ENCODE data around the gene PLEKHH1. TPM values are rescaled to one million over a fixed set of nuclear protein-coding genes. Genes with fewer than 3 reads are reported as not detected.
A peak's percentile ranks its signal among the peaks of the same experiment; 100 is the strongest.

PLEKHH1 gene
- total RNA-seq: 119 and 127 TPM in 2 replicates
- long read RNA-seq, partial matches to known transcripts: 6 of 13 reads
- long read RNA-seq, other reads (novel, unspliced or antisense): 7 of 13 reads

DNA sequence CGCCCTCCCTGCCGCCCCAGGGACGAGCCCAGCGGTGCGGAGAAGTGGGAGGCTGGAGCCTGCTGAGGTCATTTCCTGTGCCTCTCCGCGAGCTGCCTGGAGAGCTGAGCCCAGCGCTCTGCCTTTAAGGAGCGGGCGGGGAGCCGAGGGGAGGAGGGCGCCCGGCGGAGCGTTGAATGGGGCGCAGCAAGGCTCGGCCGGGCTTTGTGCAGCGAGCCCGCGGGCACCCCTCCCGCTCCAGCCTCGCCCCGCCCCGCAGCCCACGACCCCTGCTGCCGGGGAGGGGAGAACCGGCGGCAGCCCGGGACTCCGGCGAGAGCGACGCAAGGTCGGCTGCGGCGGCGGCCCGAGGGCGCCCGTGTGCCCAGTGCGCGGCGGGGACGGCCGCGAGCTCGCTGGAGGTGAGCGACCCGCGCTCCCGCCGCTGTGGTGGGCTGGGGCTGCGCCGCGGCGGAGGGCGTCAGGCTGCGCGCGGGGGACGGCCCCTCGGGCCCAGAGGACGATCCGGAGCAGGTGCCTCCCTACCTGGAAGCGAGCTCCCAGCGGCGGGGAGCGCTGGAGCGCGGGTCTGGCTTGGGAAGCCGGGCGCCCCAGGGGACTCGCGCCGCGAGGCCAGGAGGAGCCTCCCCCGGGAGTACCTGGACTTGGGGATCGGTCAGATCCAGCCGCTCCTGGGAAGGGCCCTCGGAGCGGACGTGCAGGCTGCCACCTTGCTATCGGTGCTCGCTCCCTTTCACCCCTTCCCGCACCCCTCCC is at the start of gene PLEKHH1:
Gene PLEKHH1, plus strand, starts transcription at position 293 of the 756 bp plus-strand sequence. CDS start 8,578 bp downstream, outside the sequence.
- TF ChIP-seq, protein P1, sequence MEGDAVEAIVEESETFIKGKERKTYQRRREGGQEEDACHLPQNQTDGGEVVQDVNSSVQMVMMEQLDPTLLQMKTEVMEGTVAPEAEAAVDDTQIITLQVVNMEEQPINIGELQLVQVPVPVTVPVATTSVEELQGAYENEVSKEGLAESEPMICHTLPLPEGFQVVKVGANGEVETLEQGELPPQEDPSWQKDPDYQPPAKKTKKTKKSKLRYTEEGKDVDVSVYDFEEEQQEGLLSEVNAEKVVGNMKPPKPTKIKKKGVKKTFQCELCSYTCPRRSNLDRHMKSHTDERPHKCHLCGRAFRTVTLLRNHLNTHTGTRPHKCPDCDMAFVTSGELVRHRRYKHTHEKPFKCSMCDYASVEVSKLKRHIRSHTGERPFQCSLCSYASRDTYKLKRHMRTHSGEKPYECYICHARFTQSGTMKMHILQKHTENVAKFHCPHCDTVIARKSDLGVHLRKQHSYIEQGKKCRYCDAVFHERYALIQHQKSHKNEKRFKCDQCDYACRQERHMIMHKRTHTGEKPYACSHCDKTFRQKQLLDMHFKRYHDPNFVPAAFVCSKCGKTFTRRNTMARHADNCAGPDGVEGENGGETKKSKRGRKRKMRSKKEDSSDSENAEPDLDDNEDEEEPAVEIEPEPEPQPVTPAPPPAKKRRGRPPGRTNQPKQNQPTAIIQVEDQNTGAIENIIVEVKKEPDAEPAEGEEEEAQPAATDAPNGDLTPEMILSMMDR (IDR thresholded peaks at IDR 0.05; ENCODE audit: unreplicated experiment): peak; percentile 61
- Mint-ChIP-seq H3K9me3 (ENCODE audit: low read depth) (no peaks in the 10 kb centered on the region), H3K4me3 (ENCODE audit: low read depth) (peak within 1 kb of the TSS; percentile 94), H3K36me3 (ENCODE audit: insufficient read depth) (peaks cover 3% of the 10 kb centered on the region), H3K27ac (peak within 1 kb of the TSS; percentile 95), H3K4me1 (ENCODE audit: low read depth) (peaks cover 17% of the 10 kb centered on the region), H3K27me3 (no peaks in the 10 kb centered on the region)
- peak; percentile 76 for DNase-seq (ENCODE audit: low spot score, unreplicated experiment)

DNA sequence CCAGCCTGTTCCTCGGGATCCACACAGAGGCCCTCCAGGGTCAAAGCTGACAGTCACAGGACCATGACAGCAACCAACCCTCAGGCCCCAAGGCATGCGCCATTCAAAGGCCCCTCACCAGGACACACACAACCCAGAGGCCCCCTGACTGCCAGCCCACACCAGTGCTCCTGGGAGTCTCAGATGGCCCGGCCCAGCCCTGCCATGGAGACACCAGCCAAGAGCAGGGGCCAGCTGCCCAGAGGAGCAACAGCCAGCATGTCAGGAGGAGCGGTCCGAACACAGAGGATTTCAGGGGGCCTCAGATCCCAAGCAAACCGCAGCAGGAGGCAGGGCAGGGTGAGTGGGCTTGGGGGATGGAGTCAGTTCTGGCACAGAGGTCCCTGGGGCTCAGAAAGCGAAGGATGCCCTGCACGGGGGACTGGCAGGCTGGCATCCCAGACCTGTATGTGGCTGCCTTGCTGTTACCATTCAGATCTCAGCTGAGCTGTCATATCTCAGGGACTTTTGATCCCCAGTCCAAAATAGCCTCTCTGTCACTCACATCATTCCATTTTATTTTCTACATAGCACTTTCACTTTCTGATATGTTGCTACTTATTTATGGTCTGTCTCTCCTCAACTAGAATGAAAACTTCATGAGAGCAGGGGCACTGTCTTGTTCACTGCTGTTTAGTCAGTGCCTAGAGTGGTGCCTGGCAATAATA is 49.4 kb upstream of the PLEKHH1 start:
- Mint-ChIP-seq H3K36me3 (ENCODE audit: insufficient read depth) (no peaks in the 10 kb centered on the region), H3K4me3 (ENCODE audit: low read depth) (no peak overlapping the region), H3K4me1 (ENCODE audit: low read depth) (no peaks in the 10 kb centered on the region), H3K27ac (no peak overlapping the region), H3K9me3 (ENCODE audit: low read depth) (no peaks in the 10 kb centered on the region), H3K27me3 (peaks cover 4% of the 10 kb centered on the region)
- no peak for DNase-seq (ENCODE audit: low spot score, unreplicated experiment)
- TF ChIP-seq, protein P1 (IDR thresholded peaks at IDR 0.05; ENCODE audit: unreplicated experiment): no peak

DNA sequence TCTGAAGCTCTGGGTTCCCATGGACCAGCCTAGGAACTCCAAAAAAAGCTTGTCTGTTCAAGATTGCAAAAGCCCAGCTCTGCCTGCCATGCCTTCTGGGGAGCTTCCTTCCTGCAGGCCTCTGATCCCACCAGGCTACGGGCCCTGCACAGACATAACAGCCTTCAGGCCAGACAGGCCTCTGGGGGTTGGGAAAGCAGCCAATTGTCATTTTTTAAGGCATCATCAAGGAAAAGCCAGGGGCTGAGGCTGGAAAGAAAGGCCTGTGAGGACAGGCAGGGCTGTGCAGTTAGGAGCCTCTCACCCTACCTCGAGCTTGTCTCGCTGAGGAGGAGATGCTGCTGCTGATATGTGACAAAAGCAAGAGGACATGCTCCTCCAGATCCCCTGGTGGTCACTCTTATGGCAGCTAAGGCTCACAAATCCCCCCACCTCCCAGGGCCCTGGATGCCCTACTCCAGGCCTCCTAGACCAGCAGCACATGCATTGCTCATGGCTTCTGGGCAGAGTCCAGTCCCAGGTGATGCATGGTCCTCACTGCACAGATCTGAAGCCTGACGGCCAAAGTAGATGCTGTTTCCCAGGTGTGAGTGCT is 47.5 kb upstream of the PLEKHH1 start:
- H3K27ac Mint-ChIP-seq: no peak overlapping the region
- H3K9me3 Mint-ChIP-seq (ENCODE audit: low read depth): no peaks in the 10 kb centered on the region
- no peaks in the 10 kb centered on the region for H3K36me3 Mint-ChIP-seq (ENCODE audit: insufficient read depth)
- peaks cover 4% of the 10 kb centered on the region for H3K27me3 Mint-ChIP-seq
- H3K4me3 Mint-ChIP-seq (ENCODE audit: low read depth): no peak overlapping the region
- no peaks in the 10 kb centered on the region for H3K4me1 Mint-ChIP-seq (ENCODE audit: low read depth)
- DNase-seq (ENCODE audit: low spot score, unreplicated experiment): no peak
- TF ChIP-seq, protein P1 (IDR thresholded peaks at IDR 0.05; ENCODE audit: unreplicated experiment): no peak

DNA sequence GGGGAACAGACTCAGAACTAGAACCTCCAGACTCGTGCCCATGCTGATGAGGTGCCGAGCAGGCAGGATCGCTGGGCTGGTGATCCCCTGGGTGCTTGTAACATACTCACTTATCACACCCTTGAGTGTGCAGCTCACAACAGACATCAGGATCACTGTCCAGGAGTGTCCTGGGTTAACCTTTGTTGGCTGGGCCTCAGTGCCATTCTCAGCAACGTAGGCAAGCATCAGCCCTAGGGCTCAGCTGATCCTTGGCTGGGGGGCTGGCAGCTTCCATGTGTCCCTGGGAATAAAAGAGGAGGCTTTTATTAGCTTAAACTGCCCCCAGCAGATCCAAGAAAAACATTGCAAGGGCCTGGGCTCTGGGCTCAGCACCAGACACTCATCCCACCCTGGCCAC is 46.2 kb upstream of the PLEKHH1 start:
- Mint-ChIP-seq H3K36me3 (ENCODE audit: insufficient read depth) (no peaks in the 10 kb centered on the region), H3K4me1 (ENCODE audit: low read depth) (peaks cover under 1% of the 10 kb centered on the region), H3K27me3 (no peaks in the 10 kb centered on the region), H3K9me3 (ENCODE audit: low read depth) (no peaks in the 10 kb centered on the region), H3K27ac (no peak overlapping the region), H3K4me3 (ENCODE audit: low read depth) (no peak overlapping the region)
- DNase-seq (ENCODE audit: low spot score, unreplicated experiment): no peak
- TF ChIP-seq, protein P1 (IDR thresholded peaks at IDR 0.05; ENCODE audit: unreplicated experiment): no peak

DNA sequence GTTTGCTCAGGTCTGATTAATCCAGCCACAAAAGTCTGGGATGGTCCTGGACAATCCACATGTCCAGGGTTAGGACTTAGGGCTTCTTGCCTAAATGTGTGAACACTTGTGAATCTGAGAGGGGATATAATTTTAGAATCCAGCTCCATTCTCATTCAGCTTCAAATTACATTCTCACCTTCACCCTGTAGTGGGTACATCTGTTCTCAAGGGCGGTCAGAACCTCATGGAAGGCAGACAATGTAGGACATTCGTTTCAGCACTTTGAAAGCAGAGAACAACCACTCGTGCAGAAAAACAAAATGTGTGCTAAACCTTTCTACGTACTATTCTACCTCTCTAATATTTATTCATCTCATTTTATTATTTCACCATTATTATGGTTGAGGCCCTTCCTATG is 45.8 kb upstream of the PLEKHH1 start:
- TF ChIP-seq, protein P1 (IDR thresholded peaks at IDR 0.05; ENCODE audit: unreplicated experiment): no peak
- no peak overlapping the region for H3K4me3 Mint-ChIP-seq (ENCODE audit: low read depth)
- H3K27ac Mint-ChIP-seq: no peak overlapping the region
- no peaks in the 10 kb centered on the region for H3K27me3 Mint-ChIP-seq
- H3K9me3 Mint-ChIP-seq (ENCODE audit: low read depth): no peaks in the 10 kb centered on the region
- H3K4me1 Mint-ChIP-seq (ENCODE audit: low read depth): peaks cover 4% of the 10 kb centered on the region
- H3K36me3 Mint-ChIP-seq (ENCODE audit: insufficient read depth): no peaks in the 10 kb centered on the region
- no peak for DNase-seq (ENCODE audit: low spot score, unreplicated experiment)
